MCF 10A (cell line): ENCODE results near the gene ALKBH2. TPM values are rescaled to one million over a fixed set of nuclear protein-coding genes. Genes with fewer than 3 reads are reported as not detected.

Source experiments
- BruUV-seq: library from RNA; stranded (reverse); fragments of 400-500 nt; replicated peaks from 2 replicates; lab custom pipeline; 2021; lab: Mats Ljungman, UMichigan
- CTCF ChIA-PET: fragments of 300-600 bp; sonication (Branson Sonifier 250); formaldehyde crosslinking; extraction: SDS; loops from one replicate; lab custom pipeline; 2021; ENCODE audit warnings: antibody characterized with exemption, inconsistent platforms; lab: Yijun Ruan, JAX
- POLR2A ChIA-PET: fragments of 300-600, 350-650 bp; sonication (Branson Sonifier 250); formaldehyde crosslinking; extraction: SDS; loops from one replicate; lab custom pipeline; 2020; ENCODE audit warnings: antibody characterized with exemption, inconsistent platforms; lab: Yijun Ruan, JAX
- DNase-seq: peaks from one replicate; pipeline ENCODE4 v3.0.0-alpha.2; 2018; ENCODE audit not compliant: unreplicated experiment
- H3K27ac Mint-ChIP-seq: one replicate; pipeline ENCODE4 v1.8.0; 2022; ENCODE audit warnings: mild to moderate bottlenecking, low read depth, mixed read lengths; ENCODE audit not compliant: unreplicated experiment
- H3K27me3 Mint-ChIP-seq: one replicate; pipeline ENCODE4 v1.8.0; 2022; ENCODE audit warnings: mixed read lengths; ENCODE audit not compliant: insufficient read depth, unreplicated experiment
- H3K36me3 Mint-ChIP-seq: one replicate; pipeline ENCODE4 v1.8.0; 2022; ENCODE audit warnings: mild to moderate bottlenecking, moderate library complexity, mixed read lengths; ENCODE audit not compliant: insufficient read depth, unreplicated experiment
- H3K4me1 Mint-ChIP-seq: one replicate; pipeline ENCODE4 v1.8.0; 2022; ENCODE audit warnings: mixed read lengths; ENCODE audit not compliant: insufficient read depth, unreplicated experiment
- H3K4me3 Mint-ChIP-seq: one replicate; pipeline ENCODE4 v1.8.0; 2022; ENCODE audit warnings: mild to moderate bottlenecking, moderate library complexity, mixed read lengths; ENCODE audit not compliant: unreplicated experiment
- H3K9me3 Mint-ChIP-seq: one replicate; pipeline ENCODE4 v1.8.0; 2022; ENCODE audit warnings: mixed read lengths; ENCODE audit not compliant: unreplicated experiment
- intact Hi-C: fragments of 100-400 bp; cut with micrococcal nuclease; formaldehyde crosslinking; loops from 2 replicates; pipeline ENCODE4 v1.14.1; 2022
- total RNA-seq: library from RNA; stranded (reverse); gene quantifications from 2 replicates; pipeline ENCODE4 v1.2.3, GENCODE V29; 2022
- TF ChIP-seq, protein P1 (sequence below): fragments of 200-600 bp; IDR thresholded peaks from one replicate; pipeline ENCODE4 v1.8.0; 2022; ENCODE audit warnings: antibody characterized with exemption, mild to moderate bottlenecking; ENCODE audit not compliant: unreplicated experiment

ALKBH2 gene
- total RNA-seq, 1 experiment from 2014 or later = 48.9 TPM

GRCh38 chr12:109115404-109115757 is 22.1 kb upstream of the ALKBH2 start:
- no peaks in the 10 kb centered on the region for H3K4me1 Mint-ChIP-seq
- H3K9me3 Mint-ChIP-seq = no peaks in the 10 kb centered on the region
- BruUV-seq = no TSS peak
- H3K27me3 Mint-ChIP-seq = no peaks in the 10 kb centered on the region
- no peak overlapping the region for H3K27ac Mint-ChIP-seq
- intact Hi-C loops = no loop called here
- H3K36me3 Mint-ChIP-seq = no peaks in the 10 kb centered on the region
- H3K4me3 Mint-ChIP-seq = no peak overlapping the region
- ChIA-PET CTCF (interaction anchor here (0.9 to 1.9 kb wide), 3 partner anchors 22 to 270 kb away, joined by 4 to 7 read pairs (median 5); partner anchors contain the start of gene ALKBH2), POLR2A (no interaction called here)
- TF ChIP-seq, protein P1, sequence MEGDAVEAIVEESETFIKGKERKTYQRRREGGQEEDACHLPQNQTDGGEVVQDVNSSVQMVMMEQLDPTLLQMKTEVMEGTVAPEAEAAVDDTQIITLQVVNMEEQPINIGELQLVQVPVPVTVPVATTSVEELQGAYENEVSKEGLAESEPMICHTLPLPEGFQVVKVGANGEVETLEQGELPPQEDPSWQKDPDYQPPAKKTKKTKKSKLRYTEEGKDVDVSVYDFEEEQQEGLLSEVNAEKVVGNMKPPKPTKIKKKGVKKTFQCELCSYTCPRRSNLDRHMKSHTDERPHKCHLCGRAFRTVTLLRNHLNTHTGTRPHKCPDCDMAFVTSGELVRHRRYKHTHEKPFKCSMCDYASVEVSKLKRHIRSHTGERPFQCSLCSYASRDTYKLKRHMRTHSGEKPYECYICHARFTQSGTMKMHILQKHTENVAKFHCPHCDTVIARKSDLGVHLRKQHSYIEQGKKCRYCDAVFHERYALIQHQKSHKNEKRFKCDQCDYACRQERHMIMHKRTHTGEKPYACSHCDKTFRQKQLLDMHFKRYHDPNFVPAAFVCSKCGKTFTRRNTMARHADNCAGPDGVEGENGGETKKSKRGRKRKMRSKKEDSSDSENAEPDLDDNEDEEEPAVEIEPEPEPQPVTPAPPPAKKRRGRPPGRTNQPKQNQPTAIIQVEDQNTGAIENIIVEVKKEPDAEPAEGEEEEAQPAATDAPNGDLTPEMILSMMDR = no peak
- no peak for DNase-seq

DNA sequence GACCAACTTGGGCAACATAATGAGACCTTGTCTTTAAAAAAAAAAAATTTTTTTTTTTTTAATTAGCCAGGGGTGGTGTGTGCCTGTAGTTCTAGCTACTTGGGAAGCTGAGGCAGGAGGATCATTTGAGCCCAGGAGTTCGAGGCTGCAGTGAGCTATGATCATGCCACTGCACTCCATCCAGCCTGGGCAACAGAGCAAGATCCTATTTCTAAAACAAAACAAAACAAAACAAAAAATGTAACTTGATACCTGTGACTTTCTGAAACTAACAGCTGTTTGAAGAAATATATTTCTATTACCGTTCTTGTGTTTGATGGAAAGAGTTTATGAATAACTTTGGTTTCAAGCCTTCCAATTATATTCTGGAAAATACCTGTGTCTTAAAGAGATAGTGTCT is 21.4 kb upstream of the ALKBH2 start:
- DNase-seq = no peak
- Mint-ChIP-seq H3K4me1 (no peaks in the 10 kb centered on the region), H3K4me3 (no peak overlapping the region), H3K27ac (no peak overlapping the region), H3K27me3 (no peaks in the 10 kb centered on the region), H3K9me3 (no peaks in the 10 kb centered on the region), H3K36me3 (no peaks in the 10 kb centered on the region)
- ChIA-PET POLR2A (interaction anchor here (0.7 kb wide), 1 partner anchor 15 kb away, joined by 5 read pairs; no protein-coding TSS in a partner anchor), CTCF (interaction anchor here (0.6 to 3.4 kb wide), 7 partner anchors 22 to 279 kb away, joined by 3 to 19 read pairs (median 5); partner anchors contain the start of gene ALKBH2)
- intact Hi-C loops = no loop called here
- no TSS peak for BruUV-seq
- TF ChIP-seq, protein P1 = no peak

DNA sequence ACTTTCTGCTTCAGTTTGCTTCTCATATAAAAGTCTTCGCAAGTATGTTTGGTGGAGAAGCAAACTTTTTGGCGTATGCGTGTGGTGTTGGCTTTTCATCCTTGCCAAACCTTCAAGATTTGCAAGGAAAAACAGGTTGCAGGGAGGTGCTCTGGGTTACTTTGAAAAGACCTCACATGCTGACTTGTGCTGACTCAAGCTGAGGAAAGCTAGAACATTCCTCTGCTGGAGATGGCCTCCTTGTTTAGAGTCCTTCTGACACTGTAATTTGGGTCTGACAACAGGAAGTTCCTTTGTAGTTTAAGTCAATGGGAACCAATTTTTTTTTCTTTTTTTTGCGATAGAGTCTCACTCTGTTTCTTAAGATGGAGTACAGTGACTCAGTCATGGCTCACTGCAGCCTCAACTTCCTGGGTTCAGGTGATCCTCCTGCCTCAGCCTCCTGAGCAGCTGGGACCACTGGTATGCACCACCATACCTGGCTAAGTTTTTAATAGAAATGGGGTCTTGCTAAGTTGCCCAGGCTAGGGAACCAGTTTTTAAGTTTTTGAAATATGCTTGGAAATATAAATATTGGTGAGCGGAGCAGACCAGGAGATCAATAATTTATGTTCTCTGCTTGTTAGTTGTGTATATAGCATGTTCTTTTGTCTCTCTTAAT is 20.5 kb upstream of the ALKBH2 start:
- intact Hi-C loops = loop anchor here (2.0 kb wide), 1 partner anchor 141 kb away; no protein-coding TSS in a partner anchor
- DNase-seq = no peak
- TF ChIP-seq, protein P1 = no peak
- ChIA-PET POLR2A (interaction anchor here (0.7 to 4.4 kb wide), 3 partner anchors 14 to 21 kb away, joined by 4 to 25 read pairs (median 5); no protein-coding TSS in a partner anchor), CTCF (interaction anchor here (0.9 to 3.4 kb wide), 9 partner anchors 14 to 280 kb away, joined by 3 to 35 read pairs (median 5); no protein-coding TSS in a partner anchor)
- Mint-ChIP-seq H3K4me1 (no peaks in the 10 kb centered on the region), H3K36me3 (peaks cover 6% of the 10 kb centered on the region), H3K9me3 (no peaks in the 10 kb centered on the region), H3K4me3 (no peak overlapping the region), H3K27me3 (no peaks in the 10 kb centered on the region), H3K27ac (no peak overlapping the region)
- BruUV-seq = no TSS peak

- TF ChIP-seq, protein P1 = no peak
- no peak overlapping the region for H3K4me3 Mint-ChIP-seq
- no TSS peak for BruUV-seq
These were observed 19.6 kb upstream of the ALKBH2 start for GRCh38 chr12:109112720-109113465.

More at GRCh38 chr12:109112720-109113465, 19.6 kb upstream of the ALKBH2 start:
- Mint-ChIP-seq H3K9me3 (no peaks in the 10 kb centered on the region), H3K27me3 (no peaks in the 10 kb centered on the region), H3K27ac (no peak overlapping the region), H3K36me3 (peaks cover 12% of the 10 kb centered on the region), H3K4me1 (no peaks in the 10 kb centered on the region)
- intact Hi-C loops = loop anchor here (1.0 to 2.0 kb wide), 2 partner anchors 142 to 272 kb away; no protein-coding TSS in a partner anchor
- ChIA-PET POLR2A (interaction anchor here (0.6 to 4.4 kb wide), 4 partner anchors 13 to 77 kb away, joined by 3 to 25 read pairs (median 4); no protein-coding TSS in a partner anchor), CTCF (interaction anchor here (0.6 to 3.4 kb wide), 45 partner anchors 8 to 427 kb away, joined by 3 to 35 read pairs (median 4); no protein-coding TSS in a partner anchor)
- DNase-seq = no peak
